Measurements from ENCODE around the gene HDAC1. TPM values are rescaled to one million over a fixed set of nuclear protein-coding genes. Genes with fewer than 3 reads are reported as not detected.

Gene HDAC1
- total RNA-seq, 2 experiments from 2014 or later: 259 to 263 TPM

GRCh38 chr1:32357614-32358013 is 65.7 kb downstream of the HDAC1 start:
- ChIA-PET POLR2A (no interaction called here), CTCF (ENCODE audit: unreplicated experiment) (no interaction called here)
- no peak for TF ChIP-seq CTCF (conservative IDR thresholded peaks at IDR 0.05; ENCODE audit: low read length)
- no peak for TF ChIP-seq EZH2phosphoT487 (IDR thresholded peaks at IDR 0.05; ENCODE audit: borderline replicate concordance, low read depth, low read length)
- H2AFZ ChIP-seq (ENCODE audit: low read length): no peak overlapping the region
- H3K79me2 ChIP-seq (ENCODE audit: insufficient read depth, low read depth, low read length): no peaks in the 10 kb centered on the region
- H3K9me3 ChIP-seq (ENCODE audit: low read length): no peaks in the 10 kb centered on the region
- no peak overlapping the region for H3K4me2 ChIP-seq (ENCODE audit: low read length)
- no peak overlapping the region for H3K27ac ChIP-seq (ENCODE audit: low read depth, low read length, poor library complexity, severe bottlenecking)
- H3K36me3 ChIP-seq (ENCODE audit: insufficient read depth, low read length): no peaks in the 10 kb centered on the region
- intact Hi-C loops (cut with micrococcal nuclease; ENCODE audit: unreplicated experiment): no loop called here
- BruUV-seq (replicated peaks): no TSS peak
- H3K4me3 ChIP-seq (ENCODE audit: low read depth, low read length, poor library complexity, severe bottlenecking): no peak overlapping the region
- no peaks in the 10 kb centered on the region for H3K9me2 ChIP-seq (ENCODE audit: insufficient read depth, low read length)
- peaks cover 27% of the 10 kb centered on the region for H3K4me1 ChIP-seq (ENCODE audit: insufficient read depth, low read length, poor library complexity, severe bottlenecking)
- no peaks in the 10 kb centered on the region for H4K20me1 ChIP-seq (ENCODE audit: insufficient read depth, low read length)
- DNase-seq (ENCODE audit: low spot score): no peak

DNA sequence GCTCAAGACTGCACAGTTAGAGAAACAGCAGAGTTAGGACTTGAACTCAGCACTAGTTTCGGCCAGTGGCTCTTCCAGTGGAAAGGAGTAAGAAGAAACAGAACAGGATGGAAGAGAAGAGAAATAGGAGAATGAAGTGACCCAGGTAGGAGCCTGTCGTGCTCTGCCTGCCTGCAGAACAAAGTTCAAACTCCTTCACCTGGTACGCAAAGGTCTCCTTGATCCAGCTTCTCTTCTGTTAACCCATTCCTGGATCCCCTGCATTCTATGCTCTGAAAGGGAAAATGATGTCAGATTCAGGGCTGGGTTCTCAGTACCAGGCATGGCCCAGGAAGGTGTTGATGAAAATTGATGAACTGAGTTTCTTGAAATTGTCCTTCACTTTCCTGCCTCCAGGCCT is 66.6 kb downstream of the HDAC1 start:
- H3K4me3 ChIP-seq (ENCODE audit: low read depth, low read length, poor library complexity, severe bottlenecking): no peak overlapping the region
- no peak for TF ChIP-seq CTCF (conservative IDR thresholded peaks at IDR 0.05; ENCODE audit: low read length)
- TF ChIP-seq EZH2phosphoT487 (IDR thresholded peaks at IDR 0.05; ENCODE audit: borderline replicate concordance, low read depth, low read length): no peak
- H3K4me2 ChIP-seq (ENCODE audit: low read length): no peak overlapping the region
- H3K79me2 ChIP-seq (ENCODE audit: insufficient read depth, low read depth, low read length): no peaks in the 10 kb centered on the region
- H3K36me3 ChIP-seq (ENCODE audit: insufficient read depth, low read length): no peaks in the 10 kb centered on the region
- CTCF ChIA-PET (ENCODE audit: unreplicated experiment): interaction anchor here (0.6 kb wide), 1 partner anchor 21 kb away, joined by 12 read pairs; no protein-coding TSS in a partner anchor
- BruUV-seq (replicated peaks): no TSS peak
- DNase-seq (ENCODE audit: low spot score): no peak
- no peaks in the 10 kb centered on the region for H4K20me1 ChIP-seq (ENCODE audit: insufficient read depth, low read length)
- H3K27ac ChIP-seq (ENCODE audit: low read depth, low read length, poor library complexity, severe bottlenecking): no peak overlapping the region
- no peak overlapping the region for H2AFZ ChIP-seq (ENCODE audit: low read length)
- no peaks in the 10 kb centered on the region for H3K9me3 ChIP-seq (ENCODE audit: low read length)
- POLR2A ChIA-PET: no interaction called here
- intact Hi-C loops (cut with micrococcal nuclease; ENCODE audit: unreplicated experiment): no loop called here
- H3K9me2 ChIP-seq (ENCODE audit: insufficient read depth, low read length): no peaks in the 10 kb centered on the region
- H3K4me1 ChIP-seq (ENCODE audit: insufficient read depth, low read length, poor library complexity, severe bottlenecking): peaks cover 21% of the 10 kb centered on the region

GRCh38 chr1:32361308-32361673 is 69.4 kb downstream of the HDAC1 start:
- Histone ChIP-seq H3K4me2 (ENCODE audit: low read length) (no peak overlapping the region), H3K79me2 (ENCODE audit: insufficient read depth, low read depth, low read length) (no peaks in the 10 kb centered on the region), H3K27ac (ENCODE audit: low read depth, low read length, poor library complexity, severe bottlenecking) (no peak overlapping the region), H3K4me1 (ENCODE audit: insufficient read depth, low read length, poor library complexity, severe bottlenecking) (peaks cover 15% of the 10 kb centered on the region), H3K9me2 (ENCODE audit: insufficient read depth, low read length) (no peaks in the 10 kb centered on the region), H3K4me3 (ENCODE audit: low read depth, low read length, poor library complexity, severe bottlenecking) (no peak overlapping the region), H3K9me3 (ENCODE audit: low read length) (no peaks in the 10 kb centered on the region), H4K20me1 (ENCODE audit: insufficient read depth, low read length) (no peaks in the 10 kb centered on the region), H3K36me3 (ENCODE audit: insufficient read depth, low read length) (no peaks in the 10 kb centered on the region), H2AFZ (ENCODE audit: low read length) (no peak overlapping the region)
- TF ChIP-seq EZH2phosphoT487 (IDR thresholded peaks at IDR 0.05; ENCODE audit: borderline replicate concordance, low read depth, low read length) (no peak), CTCF (conservative IDR thresholded peaks at IDR 0.05; ENCODE audit: low read length) (no peak)
- BruUV-seq (replicated peaks): no TSS peak
- intact Hi-C loops (cut with micrococcal nuclease; ENCODE audit: unreplicated experiment): no loop called here
- DNase-seq (ENCODE audit: low spot score): no peak
- CTCF ChIA-PET (ENCODE audit: unreplicated experiment): no interaction called here
- POLR2A ChIA-PET: no interaction called here
